Mammary microvascular endothelial cell (primary cell): ENCODE measurements around the gene ZDBF2. TPM values are rescaled to one million over a fixed set of nuclear protein-coding genes. Genes with fewer than 3 reads are reported as not detected.

Experiments used
- total RNA-seq: library from RNA; depleted of rRNA; stranded (reverse); fragments of >200 nt; gene quantifications from 2 replicates; pipeline ENCODE4 v1.2.3, GENCODE V29; 2015

The ZDBF2 gene
- total RNA-seq = 2.4 and 3.0 TPM in 2 replicates

GRCh38 chr2:206274434-206275311, at the start of gene ZDBF2:
Gene ZDBF2, plus strand, starts transcription at chr2:206274663. Its CDS starts 7,187 bp downstream, at chr2:206281850.

Other genes starting within 250 kb of the ZDBF2 start
- gene INO80D, start 188.5 kb upstream of the ZDBF2 start, total RNA-seq = 5.2 and 6.4 TPM in 2 replicates
- gene NDUFS1, start 115.2 kb upstream of the ZDBF2 start, total RNA-seq = 103 and 104 TPM in 2 replicates
- gene EEF1B2, start 114.8 kb upstream of the ZDBF2 start, total RNA-seq = 452 and 462 TPM in 2 replicates
- 4.9 and 5.0 TPM in 2 replicates for gene ADAM23, start 168.9 kb downstream of the ZDBF2 start, total RNA-seq